Small intestine (tissue), 7 donors: Measurements from ENCODE around the gene RANBP10. TPM values are rescaled to one million over a fixed set of nuclear protein-coding genes. Genes with fewer than 3 reads are reported as not detected.

ENCODE experiments used
- DNase-seq, 2 donors: peaks; one replicate each; pipeline versions ENCODE4 v3.0.0 to v3.0.0-alpha.2; 2013
- FAIRE-seq: peaks from 2 replicates; lab custom pipeline; 2012; peaks lifted over from hg19 to GRCh38; lab: Jason Lieb, UNC
- H3K27ac ChIP-seq, 3 donors: one replicate each; pipeline ENCODE4 v1.5.1; 2013; ENCODE audit warnings: low read length in 2 of 3, mild to moderate bottlenecking in 2 of 3, control low read depth in 1 of 3, inconsistent platforms in 1 of 3, low read depth in 1 of 3, moderate library complexity in 1 of 3
- H3K27me3 ChIP-seq, 3 donors: one replicate each; pipeline ENCODE4 v1.6.1; 2013; ENCODE audit warnings: low read length in 3 of 3, inconsistent platforms in 1 of 3; ENCODE audit not compliant: control insufficient read depth in 3 of 3, insufficient read depth in 3 of 3
- H3K36me3 ChIP-seq, 3 donors: one replicate each; pipeline ENCODE4 v1.6.1; 2013; ENCODE audit warnings: low read length in 3 of 3, inconsistent platforms in 1 of 3, low read depth in 1 of 3, mild to moderate bottlenecking in 1 of 3, moderate library complexity in 1 of 3; ENCODE audit not compliant: control insufficient read depth in 3 of 3, insufficient read depth in 2 of 3
- H3K4me1 ChIP-seq, 3 donors: one replicate each; pipeline ENCODE4 v1.6.1; 2013; ENCODE audit warnings: low read length in 2 of 3, inconsistent platforms in 1 of 3, low read depth in 1 of 3, mild to moderate bottlenecking in 1 of 3, moderate library complexity in 1 of 3; ENCODE audit not compliant: control insufficient read depth in 3 of 3, insufficient read depth in 2 of 3
- H3K4me3 ChIP-seq, 3 donors: one replicate each; pipeline ENCODE4 v1.5.1; 2013; ENCODE audit warnings: low read length in 3 of 3, control low read depth in 1 of 3, inconsistent platforms in 1 of 3, low read depth in 1 of 3, mild to moderate bottlenecking in 1 of 3, moderate library complexity in 1 of 3
- H3K9me3 ChIP-seq, 2 donors: one replicate each; pipeline ENCODE4 v1.6.1; 2013; ENCODE audit warnings: low read depth in 1 of 2, low read length in 1 of 2; ENCODE audit not compliant: control insufficient read depth in 2 of 2, insufficient read depth in 1 of 2
- WGBS, 3 donors: extraction: QIAGEN DNeasy Blood & Tissue Kit; methylation state at CpG; one replicate each; pipeline ENCODE4 v1.1.7; 2013; 5-methylcytosine and 5-hydroxymethylcytosine counted together
- polyA plus RNA-seq, 4 donors: library from polyadenylated mRNA; stranded (reverse) in 3 of 4; unstranded in 1 of 4; fragments of 200-250 nt in 3 of 4; fragments of 120-200 nt in 1 of 4; gene quantifications; one replicate each; pipeline versions ENCODE4 v1.2.1 to v1.2.3, GENCODE V29; 2013
- donor health status: healthy with polysubstance abuse.
- donor health status: control.
- donor health status: control.
- donor health status: Bipolar disorder and iron deficiency.
- donor health status: healthy.

Gene RANBP10
- polyA plus RNA-seq, 4 donors, result 5.9 to 21.8 (median 10.1) TPM

DNA sequence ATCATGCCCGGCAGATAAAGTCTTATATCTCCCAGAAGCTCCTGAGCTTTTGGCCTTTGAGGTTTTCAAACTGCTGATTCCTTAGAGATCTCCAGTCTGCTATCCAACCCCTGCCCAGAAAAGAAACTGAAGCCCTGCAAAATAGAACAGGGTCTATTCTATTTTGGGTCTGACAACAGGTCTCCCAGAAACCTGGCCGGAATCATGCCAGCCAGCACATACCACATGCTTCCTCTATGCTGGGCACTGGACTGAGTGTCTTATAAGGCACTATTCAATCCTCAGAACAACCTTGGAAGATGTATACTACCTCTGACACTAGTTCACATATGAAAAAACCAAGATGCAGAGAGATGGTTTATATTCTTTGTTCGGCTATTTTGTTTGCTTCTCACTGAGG is 66.0 kb downstream of the RANBP10 start:
- DNase-seq, result no peak

DNA sequence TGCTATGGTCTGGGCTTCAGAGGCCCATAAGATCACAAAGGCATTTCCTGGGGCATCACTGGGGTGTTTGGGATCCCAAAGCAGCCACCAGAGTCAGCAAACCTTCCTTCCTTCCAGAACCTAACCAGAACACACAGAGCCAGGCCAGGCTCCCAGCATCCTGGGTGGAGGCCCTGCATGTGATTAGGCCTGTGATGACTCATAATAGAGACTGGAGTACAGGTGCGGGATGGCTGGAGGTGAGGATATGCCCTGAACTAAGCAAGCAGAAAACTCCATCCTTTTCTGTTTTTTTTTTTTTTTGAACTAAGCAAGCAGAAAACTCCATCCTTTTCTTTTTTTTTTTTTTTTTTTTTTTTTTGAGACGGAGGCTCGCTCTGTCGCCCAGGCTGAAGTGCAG is 69.5 kb downstream of the RANBP10 start:
- Histone ChIP-seq H3K36me3 (peaks cover 0 to 70% (median 7%) of the 10 kb centered on the region in 3 donors), H3K27me3 (no peaks in the 10 kb centered on the region), H3K9me3 (no peaks in the 10 kb centered on the region), H3K4me3 (no peak overlapping the region), H3K27ac (no peak overlapping the region), H3K4me1 (no peaks in the 10 kb centered on the region)
- 67 to 92% (median 88%) methylated on average over 3 to 4 of the region's 4 CpGs for WGBS, 3 donors
- DNase-seq, result peak in 1 of 2 donors; percentile 54
- FAIRE-seq, result no peak

More for the DNA sequence above, 66.0 kb downstream of the RANBP10 start:
- Histone ChIP-seq H3K36me3 (peaks cover 0 to 69% (median 2%) of the 10 kb centered on the region in 3 donors), H3K27ac (no peak overlapping the region), H3K27me3 (no peaks in the 10 kb centered on the region), H3K9me3 (no peaks in the 10 kb centered on the region), H3K4me3 (no peak overlapping the region), H3K4me1 (no peaks in the 10 kb centered on the region)
- FAIRE-seq, result no peak
- 95 to 97% (median 96%) methylated on average over 3 of the region's 3 CpGs for WGBS, 3 donors

DNA sequence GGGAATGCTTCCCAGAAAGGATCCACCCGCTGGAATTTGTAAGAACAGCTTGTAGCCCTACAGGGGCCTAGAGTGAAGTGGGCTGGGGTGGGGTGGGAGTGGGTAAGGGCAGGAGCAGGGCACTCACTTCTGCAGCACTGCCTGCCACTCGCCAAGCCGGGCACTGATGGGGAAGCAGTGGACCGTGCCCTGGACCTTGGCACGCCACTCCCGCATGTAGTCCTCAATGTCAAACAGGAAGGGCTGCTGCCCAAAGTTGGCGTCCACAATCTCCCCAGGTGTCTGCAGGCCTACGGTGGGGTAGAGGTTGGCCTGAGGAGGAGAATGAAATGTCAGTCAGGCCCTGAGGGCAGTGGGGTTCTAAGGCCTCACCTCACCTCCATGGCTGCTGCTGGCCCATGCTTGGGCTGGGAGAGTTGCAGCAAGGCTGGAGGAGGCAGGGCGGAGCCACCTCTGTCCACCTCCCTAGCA is 71.6 kb downstream of the RANBP10 start:
- peaks cover 0 to 78% (median 10%) of the 10 kb centered on the region in 3 donors for H3K36me3 ChIP-seq

DNA sequence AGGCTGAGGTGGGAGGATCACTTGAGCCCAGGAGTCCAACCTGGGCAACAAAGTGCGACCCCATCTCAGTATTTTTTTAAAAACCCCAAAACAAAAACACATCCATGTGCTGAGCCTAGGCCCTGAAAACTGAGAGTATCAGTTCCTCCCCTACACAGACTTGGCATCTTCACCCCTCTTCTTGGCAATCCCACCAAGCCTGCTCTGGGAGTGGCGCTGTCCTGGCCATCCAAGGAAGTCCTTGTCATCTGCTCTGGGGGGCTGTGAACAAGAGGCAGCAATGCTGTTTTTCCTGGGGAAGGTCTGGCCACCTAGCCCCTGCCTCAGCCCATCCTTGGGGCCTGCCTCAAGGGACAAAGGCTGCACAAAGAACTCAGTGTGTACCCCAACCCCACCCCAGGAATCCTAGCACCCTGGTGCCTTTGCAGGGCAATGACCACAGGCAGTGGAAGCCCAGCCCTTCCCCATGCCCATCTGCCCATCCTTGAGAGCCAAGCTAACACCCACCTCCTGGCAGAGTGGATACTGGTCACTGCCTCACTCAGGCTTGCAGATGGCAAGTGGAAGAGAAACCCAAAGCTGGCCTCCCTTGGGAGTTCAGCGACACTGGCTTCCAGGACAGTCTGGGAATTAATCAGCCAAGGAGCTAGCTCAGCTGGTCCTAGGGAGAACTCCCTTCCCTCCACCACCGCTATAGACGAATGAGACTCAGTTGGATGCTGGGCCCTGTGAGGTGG is 72.5 kb downstream of the RANBP10 start:
- no peaks in the 10 kb centered on the region for H3K9me3 ChIP-seq
- H3K4me1 ChIP-seq, result no peaks in the 10 kb centered on the region
- H3K36me3 ChIP-seq, result peaks cover 0 to 78% (median 10%) of the 10 kb centered on the region in 3 donors
- H3K27ac ChIP-seq, result no peak overlapping the region
- 94 to 96% (median 96%) methylated on average over 5 of the region's 5 CpGs for WGBS, 3 donors
- DNase-seq (no peak), FAIRE-seq (no peak)
- no peak overlapping the region for H3K4me3 ChIP-seq
- no peaks in the 10 kb centered on the region for H3K27me3 ChIP-seq

More for the DNA sequence above, 71.6 kb downstream of the RANBP10 start:
- WGBS, 3 donors, result 66 to 88% (median 82%) methylated on average over 9 of the region's 9 CpGs
- H3K27ac ChIP-seq, result no peak overlapping the region
- no peaks in the 10 kb centered on the region for H3K27me3 ChIP-seq
- H3K4me3 ChIP-seq, result no peak overlapping the region
- DNase-seq (no peak), FAIRE-seq (no peak)
- no peaks in the 10 kb centered on the region for H3K4me1 ChIP-seq
- H3K9me3 ChIP-seq, result no peaks in the 10 kb centered on the region

DNA sequence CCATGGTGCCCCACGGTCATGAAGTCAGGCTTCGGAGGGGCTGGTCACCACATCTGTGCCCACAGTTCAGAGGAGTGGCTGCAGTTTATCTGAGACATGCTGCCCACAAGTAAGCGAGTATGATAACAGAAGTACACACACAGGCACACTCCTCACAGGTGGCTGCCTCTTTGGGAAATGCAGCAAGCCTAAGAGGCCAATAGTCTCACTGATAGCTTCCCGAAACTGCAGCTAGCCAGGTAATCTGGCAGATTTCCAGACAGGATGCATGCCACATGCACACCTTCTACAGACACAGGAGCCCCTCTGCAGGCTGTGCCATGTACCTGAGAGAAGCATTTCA is 74.6 kb downstream of the RANBP10 start:
- H3K27me3 ChIP-seq, result no peaks in the 10 kb centered on the region
- 41 to 71% (median 47%) methylated on average over 4 of the region's 4 CpGs for WGBS, 3 donors
- FAIRE-seq (no peak), DNase-seq (peak in 1 of 2 donors; percentile 24)
- peaks cover 0 to 85% (median 10%) of the 10 kb centered on the region in 3 donors for H3K36me3 ChIP-seq
- H3K9me3 ChIP-seq, result no peaks in the 10 kb centered on the region
- H3K27ac ChIP-seq, result no peak overlapping the region
- H3K4me1 ChIP-seq, result no peaks in the 10 kb centered on the region
- no peak overlapping the region for H3K4me3 ChIP-seq

DNA sequence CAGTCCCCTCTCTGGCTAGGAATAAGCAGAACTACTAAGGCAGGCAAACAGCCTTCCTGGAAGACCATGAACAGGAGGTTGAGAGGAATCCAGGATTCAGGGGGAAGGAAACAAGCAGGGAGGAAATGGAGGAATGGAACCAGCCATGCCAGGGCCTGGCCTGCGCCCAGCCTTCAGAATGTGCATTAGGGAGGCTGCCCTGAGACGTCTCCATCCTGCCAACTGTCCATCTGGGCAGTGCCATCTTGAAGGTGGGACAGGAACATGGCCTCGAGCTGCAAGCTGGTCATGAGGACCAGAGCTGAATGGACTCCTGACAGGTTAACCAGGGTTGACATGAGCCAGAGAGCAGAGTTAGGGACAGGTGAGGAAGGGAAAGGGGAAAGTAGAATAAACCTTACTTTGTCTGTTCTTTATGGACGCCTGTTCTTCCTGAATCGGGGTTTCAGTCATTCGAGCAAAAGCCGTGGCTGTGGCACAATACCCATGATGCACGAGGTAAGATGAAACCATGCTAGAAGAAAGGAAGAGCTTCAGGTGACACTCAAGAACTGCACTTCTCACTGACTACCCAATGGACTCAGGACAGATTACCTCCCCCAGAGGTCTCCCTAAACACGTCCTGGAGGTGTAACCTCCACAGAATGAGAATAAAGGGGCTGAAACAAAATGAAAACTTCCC is 75.1 kb downstream of the RANBP10 start:
- Histone ChIP-seq H3K4me3 (no peak overlapping the region), H3K36me3 (peaks cover 0 to 85% (median 10%) of the 10 kb centered on the region in 3 donors), H3K27me3 (no peaks in the 10 kb centered on the region), H3K27ac (no peak overlapping the region), H3K9me3 (no peaks in the 10 kb centered on the region), H3K4me1 (no peaks in the 10 kb centered on the region)
- no peak for DNase-seq
- FAIRE-seq, result no peak
- 78 to 92% (median 91%) methylated on average over 9 of the region's 9 CpGs for WGBS, 3 donors

DNA sequence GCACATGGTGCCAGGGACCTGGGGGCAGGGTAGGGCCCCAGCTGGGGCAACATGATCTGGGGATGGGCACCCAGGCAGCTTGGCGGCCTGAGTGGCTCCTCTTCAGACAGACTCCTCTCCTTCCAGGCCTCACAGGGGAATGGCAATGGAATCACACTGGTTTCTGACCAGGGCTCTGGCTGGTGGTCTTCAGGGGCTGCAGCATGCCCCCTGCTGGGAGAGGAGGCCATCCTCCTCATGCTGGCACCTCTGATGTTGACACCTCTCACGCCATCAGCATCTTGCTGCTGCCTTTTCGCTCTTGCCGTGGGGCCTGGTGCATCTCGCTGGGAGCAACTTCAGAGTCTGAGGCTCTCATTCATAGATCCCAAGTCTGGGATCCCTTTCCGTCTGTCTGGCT is 76.0 kb downstream of the RANBP10 start:
- no peaks in the 10 kb centered on the region for H3K27me3 ChIP-seq
- no peaks in the 10 kb centered on the region for H3K9me3 ChIP-seq
- no peaks in the 10 kb centered on the region for H3K4me1 ChIP-seq
- FAIRE-seq (no peak), DNase-seq (no peak)
- WGBS, 3 donors, result 94 to 100% (median 99%) methylated on average over 6 of the region's 6 CpGs
- H3K36me3 ChIP-seq, result peaks cover 0 to 88% (median 12%) of the 10 kb centered on the region in 3 donors
- H3K27ac ChIP-seq, result no peak overlapping the region
- no peak overlapping the region for H3K4me3 ChIP-seq

DNA sequence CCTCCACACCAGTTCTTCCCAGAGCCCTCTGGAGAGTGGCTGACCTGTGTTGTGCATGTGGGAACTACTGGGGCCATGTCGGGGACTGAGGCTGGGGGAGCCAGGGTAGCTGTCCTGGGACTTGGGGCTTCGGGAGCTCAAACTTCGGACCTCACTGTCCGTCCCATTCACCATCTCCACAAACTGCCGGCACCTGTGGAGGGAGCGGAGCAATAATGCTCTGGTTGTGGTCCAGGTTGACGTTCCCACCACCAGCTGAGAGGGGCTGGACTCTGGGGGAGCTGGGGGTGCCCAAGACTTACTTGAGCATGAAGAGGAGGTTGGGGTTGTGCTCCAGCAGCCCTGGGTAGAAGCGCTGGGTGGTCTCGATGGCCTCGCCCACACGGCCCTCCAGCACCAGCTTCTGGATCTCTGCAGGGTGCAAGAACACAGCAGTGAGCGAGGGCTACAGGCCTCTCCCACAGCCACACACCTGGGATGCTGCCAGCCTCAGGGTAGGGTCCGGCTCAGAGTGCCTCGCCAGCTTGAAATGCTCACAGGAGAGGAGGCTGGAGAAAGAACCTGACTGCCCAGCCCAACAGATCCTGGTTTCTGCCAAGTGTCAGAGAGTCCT is 76.6 kb downstream of the RANBP10 start:
- DNase-seq (no peak), FAIRE-seq (no peak)
- Histone ChIP-seq H3K9me3 (no peaks in the 10 kb centered on the region), H3K4me3 (no peak overlapping the region), H3K27ac (no peak overlapping the region), H3K4me1 (no peaks in the 10 kb centered on the region), H3K27me3 (no peaks in the 10 kb centered on the region), H3K36me3 (peaks cover 0 to 88% (median 12%) of the 10 kb centered on the region in 3 donors)
- WGBS, 3 donors, result 96 to 98% (median 98%) methylated on average over 13 to 14 of the region's 14 CpGs
